NCI-H2196 (cell line): ENCODE data around the gene FBXO27.
"Not testable (repeated sequence)": the region's sequence is repeated elsewhere in the genome, so short reads cannot be mapped to it uniquely, and the experiment has no call there.

Experiments
- DNase-seq: peaks from one replicate; lab custom pipeline; 2025; ENCODE audit not compliant: unreplicated experiment; lab: John Stamatoyannopoulos, UW

Gene FBXO27

GRCh38 chr19:39045506-39045905, 13.2 kb upstream of the FBXO27 start:
- no peak for DNase-seq

DNA sequence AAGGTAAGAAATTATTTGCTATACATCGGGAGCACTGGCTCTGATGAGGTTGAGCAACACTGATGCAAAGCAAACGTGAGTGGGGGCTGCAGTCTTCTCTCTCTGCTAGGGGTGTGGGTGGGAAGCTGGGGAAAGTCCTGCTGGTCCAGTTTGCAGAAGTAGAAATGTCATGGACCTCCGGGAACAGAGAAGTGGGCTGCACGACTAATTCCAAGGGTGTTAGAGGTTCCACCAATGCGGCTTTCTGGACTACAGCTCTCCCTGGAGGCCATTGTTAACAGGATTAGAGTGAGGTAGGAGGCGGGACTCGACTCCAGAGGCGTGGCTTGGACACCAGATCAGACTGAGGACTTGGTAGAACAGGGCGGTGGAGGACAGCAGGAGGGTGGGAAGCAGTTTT, 5.7 kb upstream of the FBXO27 start:
- DNase-seq, result no peak

DNA sequence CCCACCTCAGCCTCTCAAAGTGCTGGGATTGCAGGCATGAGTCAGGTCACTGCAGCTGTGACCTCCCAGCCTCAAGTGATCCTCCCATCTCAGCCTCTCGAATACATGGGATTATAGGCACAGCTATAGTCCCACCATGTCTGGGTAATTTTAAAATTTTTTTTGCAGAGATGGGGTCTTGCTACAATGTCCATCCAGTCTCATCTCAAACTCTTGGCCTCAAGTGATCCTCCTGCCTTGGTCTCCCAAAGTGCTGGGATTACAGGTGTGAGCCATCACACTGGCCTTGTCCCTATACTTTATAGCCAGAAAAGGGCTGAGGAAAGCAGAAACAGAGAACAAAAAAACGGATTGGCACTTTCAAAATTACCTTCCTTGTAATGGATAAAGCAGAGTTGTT, 4.8 kb upstream of the FBXO27 start:
- DNase-seq, result no peak

GRCh38 chr19:39036581-39036980, 4.2 kb upstream of the FBXO27 start:
- no peak for DNase-seq

- peak; percentile 98 for DNase-seq
Observed at GRCh38 chr19:39031368-39032062, 834 bp downstream of the FBXO27 start.

GRCh38 chr19:39030854-39031367, 1.4 kb downstream of the FBXO27 start:
- DNase-seq, result no peak

GRCh38 chr19:39024875-39025641, 7.3 kb downstream of the FBXO27 start:
- no peak for DNase-seq

GRCh38 chr19:39021063-39021462, 11.3 kb downstream of the FBXO27 start:
- DNase-seq, result no peak

- DNase-seq, result no peak
Observed at GRCh38 chr19:39017646-39018045, 14.7 kb downstream of the FBXO27 start.

GRCh38 chr19:39017026-39017425, 15.3 kb downstream of the FBXO27 start:
- DNase-seq, result no peak

DNA sequence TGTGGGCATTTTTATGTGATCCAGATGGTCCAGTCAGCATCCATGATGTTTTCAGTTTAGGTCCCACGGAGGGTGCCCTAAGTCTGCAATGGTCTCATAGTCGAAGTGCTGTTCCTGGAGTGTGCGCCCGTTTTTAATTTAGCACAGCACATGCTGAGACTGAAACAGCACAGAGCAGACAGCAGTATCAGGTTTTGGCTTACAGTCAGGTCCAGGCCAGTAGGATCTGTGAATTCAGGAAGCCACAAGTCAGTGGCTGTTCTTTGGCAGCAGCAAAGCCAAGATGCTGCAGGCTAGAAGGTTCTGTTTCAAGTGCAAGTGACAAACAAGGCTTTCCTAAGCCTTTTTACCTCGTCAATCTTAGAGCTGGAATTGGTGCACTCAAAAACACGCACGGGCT, 18.3 kb downstream of the FBXO27 start:
- no peak for DNase-seq

DNA sequence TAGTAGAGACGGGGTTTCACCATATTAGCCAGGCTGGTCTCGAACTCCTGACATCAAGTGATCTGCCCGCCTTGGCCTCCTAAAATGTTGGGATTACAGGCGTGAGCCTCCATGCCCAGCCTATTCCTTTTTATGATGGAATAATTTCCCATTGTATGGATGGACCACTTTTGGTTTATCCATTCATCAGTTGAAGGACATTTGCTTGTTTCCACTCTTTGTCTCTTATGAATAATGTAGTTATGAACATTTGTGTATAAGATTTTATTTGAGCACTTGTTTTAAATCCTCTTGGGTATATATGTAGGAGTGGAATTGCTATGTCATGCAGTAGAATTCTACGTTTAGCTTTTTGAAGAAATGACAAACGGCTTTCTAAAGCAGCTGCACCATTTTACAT, 23.3 kb downstream of the FBXO27 start:
- no peak for DNase-seq

DNA sequence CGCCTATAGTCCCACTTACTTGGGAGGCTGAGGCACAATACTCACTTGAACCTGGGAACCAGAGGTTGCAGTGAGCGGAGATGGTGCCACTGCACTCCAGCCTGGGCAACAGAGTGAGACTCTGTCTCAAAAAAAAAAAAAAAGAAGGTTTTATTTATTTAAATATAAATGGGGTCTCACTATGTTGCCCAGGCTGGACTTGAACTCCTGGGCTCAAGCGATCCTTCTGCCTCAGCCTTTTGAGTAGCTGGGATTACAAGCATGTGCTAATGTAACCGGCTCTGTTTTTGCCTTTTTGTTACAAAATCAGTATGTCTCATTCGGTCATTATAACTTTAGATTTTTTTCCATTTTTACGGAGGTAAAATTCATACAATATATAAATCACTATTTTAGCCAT, 24.2 kb downstream of the FBXO27 start:
- no peak for DNase-seq

- no peak for DNase-seq
Observed at GRCh38 chr19:39007096-39007495, 25.3 kb downstream of the FBXO27 start.

GRCh38 chr19:39004403-39004802, 27.9 kb downstream of the FBXO27 start:
- DNase-seq, result no peak

DNA sequence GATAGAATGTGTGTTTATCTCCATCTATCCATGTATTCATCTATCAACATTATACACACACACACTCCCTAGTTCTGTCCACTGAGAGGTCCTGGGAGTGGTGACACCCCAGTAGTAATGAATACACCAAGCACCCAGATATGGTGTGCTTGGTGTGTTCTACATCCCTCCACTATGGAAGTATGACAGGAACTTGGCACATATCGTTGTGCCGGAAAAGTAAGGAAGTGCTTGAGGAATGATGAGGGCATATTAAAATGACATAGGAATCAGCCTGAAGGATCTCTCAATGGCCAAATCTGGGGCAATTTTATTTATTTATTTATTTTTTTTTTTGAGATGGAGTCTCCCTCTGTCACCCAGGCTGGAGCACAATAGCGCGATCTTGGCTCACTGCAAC, 28.6 kb downstream of the FBXO27 start:
- DNase-seq, result no peak

DNA sequence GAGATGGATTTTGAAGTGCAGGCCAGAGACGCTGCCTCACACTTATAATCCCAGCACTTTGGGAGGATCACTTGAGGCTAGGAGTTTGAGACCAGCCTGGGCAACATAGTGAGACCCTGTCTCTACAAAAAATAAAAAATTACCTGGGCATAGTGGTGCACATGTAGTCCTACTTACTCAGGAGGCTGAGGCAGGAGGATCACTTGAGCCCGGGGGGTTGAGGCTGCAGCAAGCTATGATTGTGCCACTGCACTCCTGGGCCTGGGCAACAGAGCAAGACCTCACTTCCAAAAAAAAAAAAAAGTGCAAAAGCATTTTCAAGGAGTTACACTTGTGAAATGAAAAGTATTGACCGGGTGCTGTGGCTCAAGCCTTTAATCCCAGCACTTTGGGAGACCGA, 29.2 kb downstream of the FBXO27 start:
- DNase-seq, result no peak

DNA sequence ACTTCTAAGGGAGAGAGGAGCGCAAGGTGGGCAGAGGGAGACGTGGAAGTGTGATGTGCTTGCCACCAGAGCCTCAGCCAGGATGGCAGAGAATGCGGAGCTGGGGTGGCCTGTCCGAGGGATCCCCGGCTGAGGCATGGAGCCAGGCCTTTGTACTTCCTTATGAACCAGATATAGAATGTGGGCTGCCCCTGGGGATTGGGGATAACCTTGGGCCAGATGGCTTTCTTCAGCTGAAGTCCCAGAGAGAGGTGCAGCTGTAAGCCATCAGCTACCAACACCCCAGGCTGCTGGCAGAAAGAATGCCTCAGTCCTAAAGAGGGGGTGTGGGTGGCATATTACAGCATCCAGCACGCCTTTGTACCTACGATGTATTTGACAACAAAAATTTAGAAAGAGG, 31.3 kb downstream of the FBXO27 start:
- no peak for DNase-seq

GRCh38 chr19:38997576-38997975, 34.8 kb downstream of the FBXO27 start:
- not testable (repeated sequence) for DNase-seq

GRCh38 chr19:38993271-38993670, 39.1 kb downstream of the FBXO27 start:
- no peak for DNase-seq

GRCh38 chr19:38990949-38991697, 41.2 kb downstream of the FBXO27 start:
- no peak for DNase-seq

- not testable (repeated sequence) for DNase-seq
Observed at GRCh38 chr19:38989614-38990013, 42.7 kb downstream of the FBXO27 start.
